ENCODE results near the gene DNAJC10.

Gene DNAJC10

DNA sequence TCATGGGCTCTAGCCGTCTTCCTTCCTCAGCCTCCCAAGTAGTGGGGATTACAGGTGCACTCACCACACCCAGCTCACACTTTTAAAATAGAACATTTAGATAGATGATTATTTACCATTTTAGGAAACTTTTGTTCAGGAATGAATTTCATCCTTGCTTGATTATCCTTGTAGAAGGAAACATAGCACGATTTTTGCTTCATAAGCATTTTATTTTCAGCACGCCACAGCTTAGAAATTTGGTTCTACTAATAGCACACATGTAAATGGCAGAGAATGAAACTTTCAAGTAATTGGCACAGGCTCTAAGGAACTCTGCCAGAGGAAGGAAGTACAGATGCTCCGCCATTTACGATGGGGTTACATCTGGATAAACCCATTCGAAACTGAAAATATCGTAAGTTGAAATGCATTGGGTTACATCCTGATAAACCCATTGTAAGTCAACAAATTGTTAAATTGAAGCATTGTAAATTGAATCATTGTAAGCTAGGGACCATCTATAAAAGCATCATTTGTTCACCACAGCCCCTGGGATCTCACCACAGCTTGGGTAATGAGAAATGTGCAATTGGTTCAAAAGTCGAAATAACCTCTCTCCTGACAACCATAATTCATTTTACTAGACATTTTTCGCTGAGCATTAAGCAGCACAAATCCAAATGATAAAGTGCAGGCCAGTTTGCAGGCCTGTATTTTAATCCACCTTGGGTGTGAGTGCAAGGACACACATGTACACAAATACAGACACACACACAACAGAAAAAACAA lies 117.2 kb downstream of the DNAJC10 start:
- DNase-seq (ENCODE audit: low read depth, low spot score): no peak

DNA sequence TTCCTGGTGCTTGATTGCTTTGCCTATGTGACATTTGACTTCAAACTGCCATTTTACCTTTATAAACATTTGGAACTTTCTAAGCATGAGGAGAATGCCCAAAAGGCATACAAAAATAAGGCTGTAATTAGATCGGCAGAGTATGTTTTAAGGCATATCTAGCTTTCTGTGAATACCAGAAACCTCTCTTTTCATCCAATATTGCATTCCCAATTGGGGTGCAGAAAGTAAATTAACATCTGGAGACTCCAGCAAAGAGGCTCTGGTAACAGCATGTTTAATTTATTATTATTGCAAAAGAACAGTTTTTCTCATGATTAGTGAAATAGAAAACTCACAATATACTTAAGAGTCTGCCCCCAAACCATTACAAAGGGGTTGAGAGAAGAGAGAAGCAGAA lies 118.2 kb downstream of the DNAJC10 start:
- no peak for DNase-seq (ENCODE audit: low read depth, low spot score)

DNA sequence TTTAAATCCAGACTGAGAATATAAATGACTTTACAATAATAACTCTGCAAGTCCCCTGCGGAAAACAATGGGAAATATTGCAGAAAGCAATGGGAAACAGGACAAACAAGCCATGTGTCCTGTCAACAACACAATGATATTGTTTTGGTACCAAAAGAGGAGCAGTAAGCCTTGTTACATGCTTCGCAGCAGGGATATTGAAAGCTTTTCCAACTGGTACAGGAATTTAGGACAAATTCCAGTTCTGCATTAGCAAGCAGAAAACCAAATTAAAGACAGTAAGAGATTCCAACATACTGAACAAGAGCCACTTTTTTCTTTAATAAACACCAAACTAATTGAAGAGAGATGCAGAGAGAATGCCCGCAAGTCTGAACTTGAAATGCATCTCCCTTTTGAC lies 120.4 kb downstream of the DNAJC10 start:
- DNase-seq (ENCODE audit: low read depth, low spot score): no peak

Data from activated CD4-positive, CD25-positive, alpha-beta regulatory T cell treated with anti-CD3 and anti-CD28 coated beads, Interleukin-2, amount 50 U/mL, for 16 hours (primary cell).